ENCODE measurements around the gene PSMC5. TPM values are rescaled to one million over a fixed set of nuclear protein-coding genes. Genes with fewer than 3 reads are reported as not detected.
"Not testable (repeated sequence)": the region's sequence is repeated elsewhere in the genome, so short reads cannot be mapped to it uniquely, and the experiment has no call there.

The PSMC5 gene
- total RNA-seq, 1 experiment from 2014 or later, result 183 TPM

DNA sequence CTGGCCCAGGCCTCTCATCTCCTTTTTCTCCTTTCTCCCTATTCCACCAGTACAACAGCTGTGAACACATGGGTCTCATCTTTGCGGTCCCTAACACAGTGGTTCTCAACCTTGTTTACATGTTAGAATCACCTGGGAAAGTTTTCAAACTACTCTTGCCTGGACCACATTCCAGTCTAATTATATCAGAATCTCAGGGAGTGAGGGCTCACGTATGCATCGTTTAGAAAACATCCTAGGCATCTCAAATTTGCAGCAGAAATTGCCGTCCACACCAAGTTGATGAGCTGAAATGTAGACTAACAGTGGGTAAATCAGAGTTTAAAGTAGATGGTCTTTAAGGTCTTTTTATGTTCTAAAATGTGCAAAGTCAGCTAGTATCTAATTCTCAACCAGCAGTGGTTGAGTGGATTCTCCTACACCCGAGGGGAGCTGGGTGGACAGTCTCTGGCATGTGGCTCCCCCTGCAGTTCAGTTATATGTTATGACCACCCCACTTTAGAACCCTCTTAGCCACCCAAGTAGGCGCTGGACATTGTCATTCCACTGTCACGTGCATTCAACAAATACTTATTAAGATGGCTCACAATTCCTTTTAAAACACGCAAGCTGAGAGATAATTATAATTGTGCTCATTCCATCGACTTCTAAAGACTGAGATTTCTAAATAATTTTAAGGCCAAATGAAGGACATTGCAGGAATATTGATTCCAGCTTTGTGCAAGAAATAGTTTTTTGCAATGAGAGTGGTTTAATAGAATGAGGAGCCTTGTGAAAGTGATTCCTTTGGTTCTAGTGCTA is 42.5 kb downstream of the PSMC5 start:
- not testable (repeated sequence) for H3K27me3 Mint-ChIP-seq (ENCODE audit: low read depth); H3K4me3 Mint-ChIP-seq; H3K36me3 Mint-ChIP-seq (ENCODE audit: insufficient read depth in 1 of 3, low read depth in 3 of 3); H4K8ac ChIP-seq (replicated peaks; ENCODE audit: insufficient read length, low read depth, low read length); DNase-seq; H3K27ac Mint-ChIP-seq; H3K79me2 ChIP-seq (ENCODE audit: insufficient read depth, low read length); H3K4me2 ChIP-seq (ENCODE audit: insufficient read depth, insufficient read length, low read length); H4K91ac ChIP-seq (ENCODE audit: insufficient read length, low read depth, low read length); H3K56ac ChIP-seq (ENCODE audit: insufficient read length, low read depth, low read length); H3K18ac ChIP-seq (ENCODE audit: insufficient read length, low read depth, low read length); H2AFZ ChIP-seq (ENCODE audit: low read length); H2BK20ac ChIP-seq (ENCODE audit: low read depth, low read length, poor library complexity, severe bottlenecking); H2BK120ac ChIP-seq (ENCODE audit: low read depth, low read length, poor library complexity, severe bottlenecking); H3K9me3 ChIP-seq (ENCODE audit: control insufficient read depth, low read depth, low read length); H4K5ac ChIP-seq (ENCODE audit: insufficient read length, low read depth, low read length); H3K4me1 ChIP-seq (ENCODE audit: insufficient read depth, low read length); H2AK5ac ChIP-seq (ENCODE audit: insufficient read length, low read length); H4K20me1 ChIP-seq (ENCODE audit: control insufficient read depth, insufficient read depth, insufficient read length); H2BK15ac ChIP-seq (ENCODE audit: low read depth, low read length); H3K9me3 Mint-ChIP-seq; H3K23ac ChIP-seq (ENCODE audit: insufficient read length, low read depth, low read length); H3K4ac ChIP-seq (ENCODE audit: low read depth, low read length); H3K27me3 ChIP-seq (ENCODE audit: insufficient read depth, low read length); H3K14ac ChIP-seq (ENCODE audit: insufficient read depth, low read length); H3K79me1 ChIP-seq (ENCODE audit: insufficient read depth, low read depth, low read length, poor library complexity, severe bottlenecking); H3K27ac ChIP-seq (ENCODE audit: insufficient read length, low read depth, low read length); H3K23me2 ChIP-seq (ENCODE audit: insufficient read length, low read depth, low read length, poor library complexity, severe bottlenecking); H3K4me1 Mint-ChIP-seq; H3K9ac ChIP-seq (ENCODE audit: extremely low read depth, insufficient read length, low read length); H2BK12ac ChIP-seq (ENCODE audit: insufficient read length, low read depth, low read length); H2BK5ac ChIP-seq (ENCODE audit: insufficient read length, low read length); H3T11ph ChIP-seq (ENCODE audit: low read length)
- TF ChIP-seq, protein P1, sequence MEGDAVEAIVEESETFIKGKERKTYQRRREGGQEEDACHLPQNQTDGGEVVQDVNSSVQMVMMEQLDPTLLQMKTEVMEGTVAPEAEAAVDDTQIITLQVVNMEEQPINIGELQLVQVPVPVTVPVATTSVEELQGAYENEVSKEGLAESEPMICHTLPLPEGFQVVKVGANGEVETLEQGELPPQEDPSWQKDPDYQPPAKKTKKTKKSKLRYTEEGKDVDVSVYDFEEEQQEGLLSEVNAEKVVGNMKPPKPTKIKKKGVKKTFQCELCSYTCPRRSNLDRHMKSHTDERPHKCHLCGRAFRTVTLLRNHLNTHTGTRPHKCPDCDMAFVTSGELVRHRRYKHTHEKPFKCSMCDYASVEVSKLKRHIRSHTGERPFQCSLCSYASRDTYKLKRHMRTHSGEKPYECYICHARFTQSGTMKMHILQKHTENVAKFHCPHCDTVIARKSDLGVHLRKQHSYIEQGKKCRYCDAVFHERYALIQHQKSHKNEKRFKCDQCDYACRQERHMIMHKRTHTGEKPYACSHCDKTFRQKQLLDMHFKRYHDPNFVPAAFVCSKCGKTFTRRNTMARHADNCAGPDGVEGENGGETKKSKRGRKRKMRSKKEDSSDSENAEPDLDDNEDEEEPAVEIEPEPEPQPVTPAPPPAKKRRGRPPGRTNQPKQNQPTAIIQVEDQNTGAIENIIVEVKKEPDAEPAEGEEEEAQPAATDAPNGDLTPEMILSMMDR (conservative IDR thresholded peaks at IDR 0.05), result peak; percentile 58; the same call in 2 of the 3 replicates
- no CpG with 5 or more reads among the region's 9 CpGs for WGBS (ENCODE audit: extremely low coverage, insufficient read length, low lambda C conversion rate)

DNA sequence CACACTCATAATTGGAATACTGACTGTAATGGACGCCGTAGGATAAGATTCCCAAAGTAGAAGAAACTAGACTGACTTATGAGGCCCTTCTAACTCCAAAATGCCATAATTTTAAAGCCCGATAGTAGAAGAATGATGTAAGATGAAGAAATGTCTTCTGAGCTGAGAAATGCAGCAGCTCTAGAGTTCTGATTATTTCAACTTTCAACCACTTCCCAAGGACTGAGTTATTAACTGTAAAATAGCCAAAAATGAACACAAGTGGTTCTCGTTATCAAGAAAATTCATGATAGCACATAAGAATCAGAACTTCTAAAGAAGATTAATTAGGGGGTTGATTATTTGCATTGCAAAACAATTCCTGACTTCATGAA is 43.0 kb downstream of the PSMC5 start:
- not testable (repeated sequence) for H3K18ac ChIP-seq (ENCODE audit: insufficient read length, low read depth, low read length); H3T11ph ChIP-seq (ENCODE audit: low read length); H2BK12ac ChIP-seq (ENCODE audit: insufficient read length, low read depth, low read length); H3K4me3 Mint-ChIP-seq; H3K23me2 ChIP-seq (ENCODE audit: insufficient read length, low read depth, low read length, poor library complexity, severe bottlenecking); H3K9me3 ChIP-seq (ENCODE audit: control insufficient read depth, low read depth, low read length); H3K36me3 Mint-ChIP-seq (ENCODE audit: insufficient read depth in 1 of 3, low read depth in 3 of 3); H3K56ac ChIP-seq (ENCODE audit: insufficient read length, low read depth, low read length); H2AFZ ChIP-seq (ENCODE audit: low read length); H3K79me1 ChIP-seq (ENCODE audit: insufficient read depth, low read depth, low read length, poor library complexity, severe bottlenecking); H4K91ac ChIP-seq (ENCODE audit: insufficient read length, low read depth, low read length); H3K9ac ChIP-seq (ENCODE audit: extremely low read depth, insufficient read length, low read length); H4K20me1 ChIP-seq (ENCODE audit: control insufficient read depth, insufficient read depth, insufficient read length); H4K5ac ChIP-seq (ENCODE audit: insufficient read length, low read depth, low read length); H3K9me3 Mint-ChIP-seq; H4K8ac ChIP-seq (replicated peaks; ENCODE audit: insufficient read length, low read depth, low read length); H3K27me3 ChIP-seq (ENCODE audit: insufficient read depth, low read length); H3K14ac ChIP-seq (ENCODE audit: insufficient read depth, low read length); H3K4me1 ChIP-seq (ENCODE audit: insufficient read depth, low read length); H3K4ac ChIP-seq (ENCODE audit: low read depth, low read length); H3K27ac Mint-ChIP-seq; H2AK5ac ChIP-seq (ENCODE audit: insufficient read length, low read length); H2BK20ac ChIP-seq (ENCODE audit: low read depth, low read length, poor library complexity, severe bottlenecking); H3K27ac ChIP-seq (ENCODE audit: insufficient read length, low read depth, low read length); H2BK5ac ChIP-seq (ENCODE audit: insufficient read length, low read length); H2BK120ac ChIP-seq (ENCODE audit: low read depth, low read length, poor library complexity, severe bottlenecking); H3K4me1 Mint-ChIP-seq; H3K79me2 ChIP-seq (ENCODE audit: insufficient read depth, low read length); H2BK15ac ChIP-seq (ENCODE audit: low read depth, low read length); DNase-seq; H3K27me3 Mint-ChIP-seq (ENCODE audit: low read depth); H3K4me2 ChIP-seq (ENCODE audit: insufficient read depth, insufficient read length, low read length); H3K23ac ChIP-seq (ENCODE audit: insufficient read length, low read depth, low read length)
- WGBS (ENCODE audit: extremely low coverage, insufficient read length, low lambda C conversion rate), result no CpG with 5 or more reads among the region's 4 CpGs

All from H9 (cell line).